GM18909 (cell line): ENCODE results near the gene DNAJC7.
"Not testable (repeated sequence)": the region's sequence is repeated elsewhere in the genome, so short reads cannot be mapped to it uniquely, and the experiment has no call there.

Source experiments
- ATAC-seq: cut with Tn5 transposase; IDR thresholded peaks from one replicate; pipeline ENCODE4 v1.9.1; 2021; ENCODE audit warnings: mild to moderate bottlenecking; ENCODE audit not compliant: unreplicated experiment, poor library complexity

The DNAJC7 gene

DNA sequence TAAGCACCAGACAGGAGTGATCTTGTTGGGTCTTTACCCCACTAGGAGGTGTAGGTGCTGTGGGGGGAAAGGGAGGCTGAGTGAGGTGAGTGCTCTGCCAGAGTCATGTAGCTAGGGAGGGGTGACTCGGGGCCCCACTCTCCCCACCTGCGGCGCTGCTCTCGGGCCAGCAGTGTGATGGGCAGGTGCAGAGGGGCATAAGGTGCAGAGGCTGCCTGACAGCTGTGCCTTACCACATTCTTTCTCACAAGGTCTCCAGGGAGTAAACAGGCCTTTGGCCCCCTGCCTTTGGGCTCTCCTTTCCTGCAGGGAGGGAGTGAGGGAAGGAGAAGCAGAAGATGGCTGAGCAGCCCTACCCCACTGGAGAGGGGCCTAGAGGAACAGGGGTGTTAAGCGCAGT lies 55.1 kb downstream of the DNAJC7 start:
- no peak for ATAC-seq

DNA sequence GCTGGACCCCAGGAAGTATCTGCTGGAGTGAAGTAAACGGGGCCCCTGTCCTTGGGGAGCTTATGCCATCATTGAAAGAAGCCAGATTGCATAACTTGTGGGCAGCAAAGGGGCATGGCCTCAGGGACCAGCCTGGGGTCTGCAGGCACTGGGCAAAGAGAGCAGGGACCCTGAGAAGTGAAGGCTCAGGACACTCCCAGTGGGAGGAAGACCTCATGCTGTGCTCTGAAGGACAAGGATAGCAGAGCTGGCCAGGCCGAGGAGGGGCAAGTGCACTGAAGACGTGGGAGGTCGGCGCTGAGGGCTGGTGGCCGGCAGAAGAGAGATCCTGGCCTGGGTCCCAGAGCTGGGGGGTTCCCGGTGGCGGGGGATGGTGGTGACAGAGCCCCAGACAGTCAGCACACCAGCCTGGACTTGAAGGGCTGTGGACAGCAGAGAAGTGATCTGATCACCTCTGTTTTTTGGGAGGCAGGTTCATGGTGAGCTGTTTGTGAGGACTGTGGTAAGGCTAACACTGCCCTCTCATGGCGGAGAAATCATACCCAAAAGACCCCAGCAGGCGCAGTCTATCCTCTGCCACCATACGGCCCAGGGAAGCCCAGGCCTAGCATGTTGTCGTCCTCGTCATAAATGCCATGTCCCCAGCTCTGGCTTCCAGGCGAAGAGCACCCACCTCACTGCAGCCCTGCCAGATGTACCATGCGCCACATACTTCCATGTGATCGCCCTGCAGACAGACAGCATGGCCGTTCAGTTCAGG lies 57.7 kb downstream of the DNAJC7 start:
- ATAC-seq, result no peak

DNA sequence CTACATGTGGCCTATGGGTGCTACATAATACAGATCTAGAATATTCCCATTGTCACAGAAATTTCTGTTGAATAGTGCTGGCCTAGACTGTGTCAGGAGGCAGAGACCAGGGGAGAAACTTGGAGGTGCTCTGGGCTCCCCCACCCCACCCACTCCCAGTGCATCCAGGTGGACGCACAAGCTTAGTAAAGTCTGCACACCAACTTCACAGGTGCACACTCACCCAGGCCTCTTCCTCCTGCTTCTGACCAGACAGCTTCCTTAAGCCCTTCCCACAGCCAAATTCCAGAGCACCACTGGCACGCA lies 58.3 kb downstream of the DNAJC7 start:
- no peak for ATAC-seq

DNA sequence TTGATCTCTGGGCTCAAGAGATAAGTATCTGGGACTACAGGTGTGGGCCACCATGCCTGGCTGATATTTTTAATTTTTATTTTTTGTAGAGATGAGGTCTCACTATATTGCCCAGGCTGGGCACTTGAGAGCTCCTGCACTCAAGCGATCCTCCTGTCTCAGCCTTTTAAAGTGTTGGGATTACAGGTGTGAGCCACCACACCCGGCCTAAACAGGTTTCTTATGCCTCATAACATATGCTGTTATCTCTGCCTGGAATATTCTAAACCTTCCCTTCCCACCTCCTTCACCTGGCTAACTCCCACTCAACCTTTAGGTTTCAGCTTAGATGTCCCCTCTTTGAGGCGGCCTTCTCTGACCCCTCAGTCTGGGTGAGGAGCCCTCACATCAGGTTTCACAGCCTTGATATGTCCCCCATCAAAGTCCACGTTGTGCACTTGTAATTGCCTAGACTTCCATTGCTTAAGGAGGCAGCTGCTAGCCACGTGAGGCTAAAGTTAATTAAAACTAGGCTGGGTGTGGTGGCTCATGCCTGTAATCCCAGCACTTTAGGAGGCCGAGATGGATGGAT lies 59.3 kb downstream of the DNAJC7 start:
- no peak for ATAC-seq

DNA sequence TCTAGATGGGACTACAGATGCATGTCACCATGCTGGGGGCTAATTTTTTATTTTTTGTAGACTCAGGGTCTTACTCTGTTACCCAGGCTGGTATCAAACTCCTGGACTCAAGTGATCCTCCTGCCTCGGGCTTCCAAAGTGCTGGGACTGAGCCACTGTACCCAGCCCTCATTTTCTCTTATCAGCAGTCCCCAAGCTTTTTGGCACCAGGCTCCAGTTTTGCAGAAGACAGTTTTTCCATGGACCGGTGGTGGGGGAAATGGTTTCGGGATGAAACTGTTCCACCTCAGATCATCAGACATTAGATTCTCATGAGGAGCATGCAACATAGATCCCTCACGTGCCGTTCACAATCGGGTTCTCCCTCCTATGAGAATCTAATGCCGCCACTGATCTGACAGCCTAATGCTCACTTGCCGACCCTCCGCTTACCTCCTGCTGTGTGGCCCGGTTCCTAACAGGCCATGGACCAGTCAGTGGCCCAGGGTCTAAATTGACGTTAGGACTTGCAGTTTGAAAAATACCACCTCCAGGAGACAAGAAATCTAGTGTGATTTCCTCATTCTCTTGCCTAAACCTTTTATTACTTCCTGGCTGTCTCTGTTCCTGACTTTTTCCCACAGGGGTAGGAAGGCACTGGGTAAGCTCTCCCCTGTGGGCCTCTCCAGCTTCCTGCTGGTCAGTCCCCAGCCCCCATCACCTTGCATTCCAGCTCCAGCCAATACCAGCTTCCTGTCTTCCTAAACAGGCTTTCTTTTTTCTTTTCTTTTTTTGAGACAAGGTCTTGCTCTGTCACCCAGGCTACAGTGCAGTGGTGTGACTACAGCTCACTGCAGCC lies 60.0 kb downstream of the DNAJC7 start:
- ATAC-seq, result no peak

DNA sequence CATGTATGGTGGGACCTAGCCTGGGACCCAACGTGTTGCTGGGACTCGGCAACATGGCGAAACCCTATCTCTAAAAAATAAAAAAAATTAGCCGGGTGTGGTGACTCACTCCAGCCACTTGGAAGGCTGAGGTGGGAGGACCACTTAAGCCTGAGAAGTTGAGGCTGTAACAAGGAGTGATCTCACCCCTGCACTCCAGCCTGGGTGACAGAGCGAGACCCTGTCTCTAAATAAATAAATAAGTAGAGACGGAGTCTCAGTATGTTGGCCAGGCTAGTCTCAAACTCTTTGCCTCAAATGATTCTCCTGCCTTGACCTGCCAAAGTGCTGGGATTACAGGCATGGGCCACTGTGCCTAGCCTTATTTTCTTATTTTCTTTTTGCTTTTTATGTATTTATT lies 60.7 kb downstream of the DNAJC7 start:
- no peak for ATAC-seq

DNA sequence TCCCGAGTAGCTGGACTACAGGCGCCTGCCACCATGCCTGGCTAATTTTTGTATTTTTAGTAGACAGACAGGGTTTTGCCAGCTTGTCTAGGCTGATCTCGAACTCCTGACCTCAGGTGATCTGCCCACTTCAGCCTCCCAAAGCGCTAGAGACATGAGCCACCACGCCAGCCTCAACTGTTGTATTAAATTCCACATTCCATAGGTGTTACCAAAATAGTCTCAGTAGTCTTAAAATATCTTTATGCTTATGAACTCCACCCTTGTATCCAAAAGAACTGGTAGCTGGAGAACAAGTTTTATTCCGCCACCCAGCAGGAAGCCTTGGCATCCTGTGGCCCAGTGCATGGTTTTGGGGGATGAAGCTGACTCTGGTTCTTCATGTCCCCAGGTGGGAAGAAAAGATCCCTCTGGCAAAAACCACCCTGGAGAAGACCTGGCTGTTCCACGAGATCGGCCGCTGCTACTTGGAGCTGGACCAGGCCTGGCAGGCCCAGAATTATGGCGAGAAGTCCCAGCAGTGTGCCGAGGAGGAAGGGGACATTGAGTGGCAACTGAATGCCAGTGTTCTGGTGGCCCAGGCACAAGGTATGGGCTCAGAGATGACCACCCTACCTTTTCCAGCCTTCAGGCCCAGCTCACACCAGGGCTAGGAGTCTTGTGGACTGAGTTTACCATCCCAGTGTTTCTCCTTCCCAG lies 68.3 kb downstream of the DNAJC7 start:
- ATAC-seq, result no peak

DNA sequence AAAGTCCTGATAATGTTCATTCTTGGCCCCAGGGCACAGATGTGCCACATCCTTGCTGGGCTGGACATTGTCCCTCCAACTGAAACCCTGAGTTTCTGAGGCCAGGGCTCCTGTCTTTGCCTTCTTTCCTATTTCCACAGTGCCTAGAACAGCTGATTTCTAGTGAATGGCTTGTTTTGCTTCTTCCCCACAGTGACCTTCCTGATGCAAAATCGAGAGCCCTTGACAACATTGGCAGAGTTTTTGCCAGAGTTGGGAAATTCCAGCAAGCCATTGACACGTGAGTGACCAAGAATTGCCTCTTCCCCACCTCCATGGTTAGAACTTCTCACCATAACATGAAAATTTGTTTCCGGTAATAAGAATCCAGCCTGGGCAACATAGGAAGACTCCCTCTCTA lies 72.3 kb downstream of the DNAJC7 start:
- no peak for ATAC-seq

DNA sequence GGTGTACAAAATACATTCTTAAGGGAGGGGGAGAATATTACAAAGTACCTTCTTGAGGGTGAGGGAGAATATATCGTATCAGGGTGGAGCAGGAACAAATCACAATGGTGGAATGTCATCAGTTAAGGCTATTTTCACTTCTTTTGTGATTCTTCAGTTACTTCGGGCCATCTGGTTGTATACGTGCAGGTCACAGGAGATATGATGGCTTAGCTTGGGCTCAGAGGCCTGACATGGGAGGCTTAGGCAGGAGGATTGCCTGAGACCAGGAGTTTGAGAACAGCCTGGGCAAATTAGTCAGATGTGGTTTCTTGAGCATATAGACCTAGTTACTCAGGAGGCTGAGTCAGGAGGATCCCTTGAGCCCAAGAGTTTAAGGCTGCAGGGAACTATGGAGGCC lies 73.7 kb downstream of the DNAJC7 start:
- ATAC-seq, result no peak

DNA sequence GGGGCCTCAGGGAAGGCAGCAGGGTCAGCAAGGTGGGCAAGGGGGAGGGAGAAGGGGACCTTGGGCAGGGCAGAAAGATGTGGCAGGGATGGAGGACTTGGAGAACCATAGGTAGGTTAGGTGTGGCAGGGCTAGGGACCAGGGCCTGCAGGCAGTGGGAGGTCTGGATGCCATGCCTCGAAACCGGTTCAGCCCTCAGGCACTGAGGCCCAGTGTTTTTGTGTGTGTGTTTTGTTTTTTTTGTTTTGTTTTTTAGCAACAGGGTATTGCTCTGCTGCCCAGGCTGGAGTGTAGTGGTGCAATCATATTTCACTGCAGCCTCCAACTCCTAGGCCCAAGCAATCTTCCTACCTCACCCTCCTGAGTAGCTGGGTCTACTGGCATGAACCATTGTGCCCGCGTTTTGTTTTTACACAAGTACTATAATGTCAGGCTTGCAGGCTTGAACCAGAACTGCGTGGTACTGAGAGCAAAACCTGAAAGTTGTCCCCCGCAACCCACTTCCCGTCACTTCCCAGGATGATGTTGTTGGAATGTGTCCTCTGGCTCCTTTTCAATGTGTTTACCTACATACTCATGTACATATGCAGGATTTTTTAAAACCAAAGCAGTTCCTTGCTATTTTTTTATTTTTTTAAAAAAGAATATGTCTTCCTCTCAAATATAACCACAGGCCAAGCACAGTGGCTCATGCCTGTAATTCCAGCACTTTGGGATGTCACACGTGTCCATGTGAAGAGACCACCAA lies 74.4 kb downstream of the DNAJC7 start:
- no peak for ATAC-seq

DNA sequence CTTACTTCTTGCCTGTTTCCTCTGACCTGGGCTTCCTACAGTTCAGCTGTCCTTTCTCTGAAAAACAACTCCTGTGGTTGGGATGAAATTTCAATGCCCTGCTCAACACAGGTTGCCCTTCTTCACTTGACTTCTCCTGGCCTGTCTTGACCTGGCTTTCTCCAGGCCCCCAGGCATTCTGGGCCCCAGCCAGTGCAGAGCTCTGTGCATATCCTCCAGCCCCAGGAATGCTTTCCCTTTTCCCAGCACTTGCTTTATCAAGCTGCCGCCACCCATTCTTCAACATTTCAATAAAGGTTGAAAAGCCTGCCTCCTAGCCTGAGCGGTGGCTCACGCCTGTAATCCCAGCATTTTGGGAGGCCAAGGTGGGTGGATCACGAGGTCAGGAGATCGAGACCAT lies 76.1 kb downstream of the DNAJC7 start:
- no peak for ATAC-seq

DNA sequence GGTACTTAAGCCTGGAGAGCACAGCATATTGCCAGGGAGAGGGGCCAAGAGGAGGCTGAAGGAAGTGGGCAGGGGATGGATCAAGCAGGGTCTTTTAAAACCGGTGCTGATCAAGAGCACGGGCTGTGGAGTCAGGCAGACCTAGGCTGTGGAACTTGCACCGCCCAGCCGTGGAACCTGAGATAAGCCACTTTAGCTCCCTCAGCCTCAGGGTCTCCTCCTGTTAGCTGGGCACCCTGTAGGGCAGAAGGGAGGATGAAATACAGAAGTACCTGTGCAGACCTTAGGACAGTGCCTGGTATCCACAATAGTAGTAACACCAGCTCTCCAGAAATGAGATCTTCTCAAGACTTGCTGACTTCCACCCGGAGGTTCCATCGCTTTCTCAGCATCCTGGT lies 77.5 kb downstream of the DNAJC7 start:
- no peak for ATAC-seq

DNA sequence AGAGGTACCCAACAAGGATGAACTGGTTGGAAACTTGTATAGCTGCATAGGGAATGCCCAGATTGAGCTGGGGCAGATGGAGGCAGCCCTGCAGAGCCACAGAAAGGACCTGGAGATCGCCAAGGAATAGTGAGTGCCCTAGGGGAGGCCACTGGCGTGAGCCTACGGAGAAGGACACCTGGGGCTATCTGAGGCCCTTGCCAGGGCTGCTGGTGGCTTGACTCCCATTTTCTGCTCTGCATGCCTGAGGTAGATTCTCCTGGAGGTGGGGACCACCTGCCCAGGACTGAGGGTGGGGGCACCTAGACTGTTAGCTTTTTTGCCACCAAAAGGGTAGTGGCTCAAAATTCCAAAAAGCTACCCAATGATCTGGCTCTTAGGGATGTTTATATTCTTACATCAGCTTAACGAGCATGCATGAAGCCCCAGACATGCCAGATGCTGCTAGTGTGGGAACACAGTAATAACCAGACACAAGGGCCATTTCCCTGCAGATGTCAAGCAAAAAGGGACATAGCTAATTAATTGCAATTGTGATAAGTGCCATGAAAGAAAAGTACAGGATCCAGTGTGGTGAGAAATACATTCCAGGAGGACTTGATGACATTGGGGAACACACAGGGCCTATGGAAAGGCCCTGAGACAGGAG lies 78.1 kb downstream of the DNAJC7 start:
- no peak for ATAC-seq

DNA sequence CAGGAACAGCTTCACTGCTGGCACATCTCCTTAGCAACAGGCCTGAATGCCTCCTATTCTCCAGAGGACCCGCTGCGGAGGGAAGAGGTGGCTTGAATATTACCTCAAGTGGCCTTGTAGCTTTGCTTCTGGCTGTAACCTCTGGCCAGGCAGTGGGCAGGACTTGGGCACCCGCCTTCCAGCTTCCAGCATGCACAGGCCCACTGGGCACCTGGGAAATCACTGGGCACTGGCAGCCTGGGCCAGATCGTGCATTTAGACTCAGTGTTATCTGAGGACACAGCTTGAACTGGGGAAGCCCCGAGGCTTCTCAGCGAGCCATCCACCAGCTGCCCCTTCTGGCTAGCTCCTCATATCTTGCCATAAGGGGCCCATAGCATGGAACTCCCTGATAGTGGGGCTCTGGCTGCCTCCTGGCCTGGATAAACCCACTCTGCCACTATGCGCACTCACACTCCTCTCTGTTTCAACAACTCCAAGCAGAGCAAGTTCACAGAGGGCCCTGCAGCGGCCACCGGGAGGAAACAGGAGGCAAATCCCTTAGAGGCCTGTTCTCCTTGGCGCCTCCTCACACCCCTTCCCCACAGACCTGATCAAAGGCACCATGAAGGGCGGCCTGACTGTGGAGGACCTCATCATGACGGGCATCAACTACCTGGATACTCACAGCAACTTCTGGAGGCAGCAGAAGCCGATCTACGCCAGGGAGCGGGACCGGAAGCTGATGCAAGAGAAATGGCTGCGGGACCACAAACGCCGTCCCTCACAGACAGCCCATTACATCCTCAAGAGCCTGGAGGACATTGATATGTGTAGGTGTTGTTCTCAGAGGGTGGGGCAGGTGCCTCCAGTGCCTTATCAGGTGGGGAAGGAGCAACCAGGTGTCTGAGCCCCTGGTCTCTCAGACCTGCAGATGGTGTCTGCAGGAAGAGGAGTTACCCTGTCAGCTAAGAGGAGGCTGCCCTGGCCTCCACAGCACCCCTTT lies 79.0 kb downstream of the DNAJC7 start:
- no peak for ATAC-seq

DNA sequence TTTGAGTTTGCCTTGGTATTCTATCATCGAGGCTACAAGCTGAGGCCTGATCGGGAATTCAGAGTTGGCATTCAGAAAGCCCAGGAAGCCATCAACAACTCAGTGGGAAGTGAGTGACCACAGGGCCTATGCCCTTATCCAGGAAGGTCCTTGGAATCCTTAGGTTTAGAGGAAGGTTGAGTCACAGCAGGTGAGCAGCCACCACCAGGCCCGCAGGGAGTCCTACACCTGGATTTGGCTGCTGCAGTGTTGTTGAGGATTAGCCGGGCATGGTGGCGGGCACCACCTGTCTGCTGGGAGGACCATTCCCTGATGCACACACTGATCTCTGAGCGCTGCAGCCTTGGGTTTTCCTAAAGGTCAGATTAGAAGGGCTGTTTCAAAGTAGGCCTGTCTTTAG lies 81.6 kb downstream of the DNAJC7 start:
- no peak for ATAC-seq

DNA sequence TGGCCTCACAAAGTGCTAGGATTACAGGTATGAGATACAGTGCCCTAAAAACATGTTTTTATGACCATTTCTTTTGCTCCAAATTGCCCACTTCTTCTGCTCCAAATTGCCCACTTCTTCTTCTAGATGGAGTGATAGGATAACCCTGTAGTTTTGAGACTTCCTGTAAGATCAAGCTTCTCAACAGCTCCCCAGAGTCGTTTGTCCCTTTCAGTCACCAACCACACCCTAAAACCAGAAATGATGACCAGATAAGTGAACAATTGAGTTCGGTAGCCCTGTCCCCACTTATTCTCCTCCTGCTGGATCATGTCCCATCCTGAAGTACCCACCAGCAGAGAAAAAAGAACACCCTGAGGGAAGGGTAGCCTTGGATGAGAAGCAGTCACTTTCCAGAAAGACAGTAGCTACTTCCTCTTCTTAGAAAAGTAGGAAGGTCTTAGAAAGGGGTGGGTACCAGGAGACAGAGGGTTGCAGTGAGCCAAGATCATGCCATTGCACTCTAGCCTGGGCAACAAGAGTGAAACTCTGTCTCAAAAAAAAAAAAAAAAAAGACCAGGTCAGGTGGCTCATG lies 84.3 kb downstream of the DNAJC7 start:
- no peak for ATAC-seq

DNA sequence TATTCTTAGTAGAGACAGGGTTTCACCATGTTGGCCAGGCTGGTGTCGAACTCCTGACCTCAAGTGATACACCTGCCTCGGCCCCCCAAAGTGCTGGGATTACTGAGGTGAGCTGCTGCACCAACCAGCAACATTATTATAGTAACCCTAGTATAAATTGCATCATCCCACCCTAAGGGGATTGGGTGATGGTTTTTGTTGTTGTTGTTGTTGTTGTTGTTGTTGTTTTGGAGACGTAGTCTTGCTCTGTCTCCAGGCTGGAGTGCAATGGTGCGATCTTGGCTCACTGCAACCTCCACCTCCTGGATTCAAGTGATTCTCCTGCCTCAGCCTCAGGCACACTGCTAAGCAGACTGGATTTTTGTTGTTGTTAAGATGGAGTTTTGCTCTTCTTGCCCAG lies 85.5 kb downstream of the DNAJC7 start:
- not testable (repeated sequence) for ATAC-seq

DNA sequence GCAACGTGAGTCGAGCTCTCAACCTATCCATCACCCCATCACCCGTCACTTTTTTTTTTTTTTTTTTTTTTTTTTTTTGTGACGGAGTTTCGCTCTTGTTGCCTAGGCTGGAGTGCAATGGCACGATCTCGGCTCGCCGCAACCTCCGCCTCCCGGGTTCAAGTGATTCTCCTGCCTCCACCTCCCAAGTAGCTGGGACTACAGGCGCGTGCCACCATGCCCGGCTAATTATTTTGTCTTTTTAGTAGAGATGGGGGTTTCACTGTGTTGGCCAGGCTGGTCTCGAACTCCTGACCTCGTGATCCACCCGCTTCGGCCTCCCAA lies 86.4 kb downstream of the DNAJC7 start:
- ATAC-seq, result not testable (repeated sequence)
